TTC549 (cell line): ENCODE measurements around the gene GJD4.

Experiments
- FAIRE-seq: peaks from 2 replicates; lab custom pipeline; 2012; peaks lifted over from hg19 to GRCh38; lab: Jason Lieb, UNC

Gene GJD4

DNA sequence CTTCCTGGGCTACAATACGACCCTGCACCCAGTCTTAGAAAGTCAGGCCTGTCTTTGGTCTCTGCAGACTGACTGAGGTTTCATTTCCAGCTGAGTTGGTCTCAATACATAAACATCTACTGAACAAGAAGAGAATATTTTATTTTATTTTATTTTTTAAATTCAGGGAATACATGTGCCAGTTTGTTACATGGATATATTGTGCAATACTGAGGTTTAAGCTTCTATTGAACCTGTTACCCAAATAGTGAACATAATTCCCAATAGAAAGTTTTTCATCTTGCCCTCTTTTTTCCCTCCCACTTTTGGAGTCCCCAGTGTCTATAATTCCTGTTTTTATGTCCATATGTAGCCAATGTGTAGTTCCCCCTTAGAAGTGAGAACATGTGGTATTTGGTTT lies 26.3 kb downstream of the GJD4 start:
- no peak for FAIRE-seq

DNA sequence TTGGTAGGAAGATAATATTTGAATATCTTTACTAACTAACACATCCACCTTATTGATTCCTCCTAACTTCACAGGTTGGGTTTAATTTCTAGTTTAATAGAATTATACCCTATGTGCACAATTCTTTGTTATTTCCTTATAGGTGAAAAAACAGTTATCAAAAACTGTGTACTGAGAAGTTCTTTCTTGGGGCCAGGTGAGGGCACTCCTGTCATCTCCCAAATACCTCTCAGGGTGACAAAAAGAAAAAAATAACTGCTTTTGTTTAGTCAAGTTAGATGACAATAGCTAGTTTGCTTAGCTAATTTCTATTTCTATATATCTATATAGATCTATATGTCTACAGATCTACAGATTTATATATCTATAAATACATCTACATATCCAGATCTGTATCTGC lies 26.9 kb downstream of the GJD4 start:
- no peak for FAIRE-seq

DNA sequence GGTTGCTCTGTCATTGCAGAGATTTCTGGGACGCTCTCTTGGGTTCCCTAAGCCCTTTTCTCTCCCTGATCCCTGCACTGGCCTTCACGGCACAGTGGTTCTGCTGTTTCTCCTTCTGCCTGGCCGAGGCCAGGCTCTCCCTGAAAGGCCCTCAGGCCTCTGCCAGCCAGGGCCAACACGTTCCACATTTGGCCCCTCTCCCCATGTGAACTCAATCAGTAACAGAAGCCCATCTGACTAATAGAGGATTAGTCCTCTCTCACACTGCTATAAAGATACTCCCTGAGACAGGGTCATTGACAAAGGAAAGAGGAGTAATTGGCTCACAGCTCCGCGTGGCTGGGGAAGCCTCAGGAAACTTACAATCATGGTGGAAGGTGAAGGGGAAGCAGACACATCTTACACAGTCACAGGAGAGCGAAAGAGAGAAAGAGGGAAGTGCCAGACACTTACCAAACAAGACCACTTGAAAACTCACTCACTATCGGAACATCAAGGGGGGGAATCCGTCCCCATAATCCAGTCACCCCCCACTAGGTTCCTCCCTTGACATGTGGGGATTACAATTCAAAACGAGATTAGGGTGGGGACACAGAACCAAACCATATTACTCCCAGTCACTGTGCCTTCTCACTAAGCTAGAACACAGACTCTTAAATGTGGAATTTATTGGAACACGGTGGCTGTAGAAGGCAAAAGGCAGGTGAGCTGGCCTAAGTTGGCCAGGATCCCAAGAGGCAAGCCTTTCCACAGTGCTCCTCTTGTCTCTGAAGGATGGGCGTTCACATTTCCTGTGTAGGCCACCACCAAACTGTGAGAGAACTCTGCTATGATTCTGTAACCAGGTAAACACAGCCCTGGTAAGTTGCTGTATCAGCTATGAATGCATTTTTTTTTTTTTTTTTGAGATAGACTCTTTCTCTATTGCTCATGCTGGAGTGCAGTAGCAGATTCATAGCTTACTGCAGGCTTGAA lies 28.2 kb downstream of the GJD4 start:
- FAIRE-seq, result no peak

DNA sequence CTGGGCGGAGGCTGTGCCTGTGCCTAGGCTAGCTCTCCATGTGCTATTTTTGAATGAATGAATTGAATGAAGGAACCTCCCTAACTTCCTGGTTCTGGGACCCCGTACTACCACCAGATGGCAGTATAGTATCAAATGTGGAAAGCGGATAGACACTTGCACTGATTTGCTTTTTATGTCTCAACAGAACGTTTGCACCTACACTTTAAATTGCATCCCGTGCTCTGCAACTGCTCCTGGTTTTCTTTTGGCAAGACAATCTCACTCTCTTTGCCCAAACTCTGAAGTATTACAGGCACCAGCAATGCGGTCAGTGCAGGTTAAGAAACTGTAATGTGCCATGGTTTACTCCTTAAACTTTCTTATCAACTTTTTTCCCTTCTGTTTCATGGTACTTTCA lies 30.4 kb downstream of the GJD4 start:
- FAIRE-seq, result peak; percentile 93

DNA sequence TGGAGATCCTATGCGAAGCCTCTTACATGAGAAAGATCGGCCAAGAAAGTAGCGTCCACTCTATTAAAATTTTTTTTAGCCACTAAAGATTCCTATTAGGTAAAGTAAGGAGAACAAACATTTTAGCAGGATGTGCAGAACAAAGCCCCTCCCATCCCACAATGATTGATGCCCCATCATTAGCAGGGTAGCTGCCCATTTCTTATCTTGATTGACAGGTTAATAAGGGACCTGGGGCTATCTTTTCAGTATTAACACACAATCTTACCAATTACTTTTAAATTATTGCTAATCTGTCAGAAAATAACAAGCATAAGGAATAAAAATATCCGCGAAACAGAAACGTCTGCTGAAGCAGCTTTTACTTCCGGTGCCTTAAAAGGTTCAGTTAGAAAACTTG lies 31.8 kb downstream of the GJD4 start:
- no peak for FAIRE-seq

DNA sequence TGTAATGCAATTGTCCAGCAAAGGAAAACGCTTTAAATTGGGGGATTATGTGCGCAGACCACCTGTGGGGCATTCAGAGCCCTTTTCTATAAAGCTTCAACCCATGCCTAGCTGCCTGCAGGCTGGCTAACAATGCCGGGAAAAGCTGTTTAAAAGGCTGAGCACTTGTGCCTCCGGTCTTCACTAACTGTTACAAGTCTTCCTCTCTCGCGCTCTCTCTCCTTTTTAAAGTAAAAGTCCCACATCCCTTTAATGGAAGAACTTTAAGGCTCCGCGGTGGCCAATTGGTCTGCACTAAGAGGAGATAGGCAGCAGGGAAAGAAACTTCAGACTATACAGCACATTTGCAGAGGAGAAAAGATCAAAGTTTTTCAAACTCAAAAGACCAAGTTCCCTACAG lies 32.3 kb downstream of the GJD4 start:
- no peak for FAIRE-seq

DNA sequence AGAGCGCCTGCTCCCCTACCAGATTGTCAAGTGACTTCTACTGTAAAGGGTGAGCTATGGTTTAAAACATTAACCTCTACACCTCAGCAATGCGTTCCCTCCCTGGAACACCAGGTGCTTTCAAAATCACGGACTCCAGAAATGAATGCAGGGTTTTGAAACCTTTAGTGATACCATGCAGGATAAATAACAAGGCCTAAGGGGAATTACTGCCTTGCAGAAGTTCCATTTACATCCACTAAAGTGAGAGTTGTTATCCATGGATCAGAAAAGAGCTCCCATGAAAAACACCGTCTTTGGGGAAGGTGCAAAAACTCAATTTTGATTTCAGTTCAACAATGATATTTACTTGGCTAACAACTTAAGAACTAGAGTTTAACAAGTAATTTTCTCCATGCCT lies 33.0 kb downstream of the GJD4 start:
- no peak for FAIRE-seq

DNA sequence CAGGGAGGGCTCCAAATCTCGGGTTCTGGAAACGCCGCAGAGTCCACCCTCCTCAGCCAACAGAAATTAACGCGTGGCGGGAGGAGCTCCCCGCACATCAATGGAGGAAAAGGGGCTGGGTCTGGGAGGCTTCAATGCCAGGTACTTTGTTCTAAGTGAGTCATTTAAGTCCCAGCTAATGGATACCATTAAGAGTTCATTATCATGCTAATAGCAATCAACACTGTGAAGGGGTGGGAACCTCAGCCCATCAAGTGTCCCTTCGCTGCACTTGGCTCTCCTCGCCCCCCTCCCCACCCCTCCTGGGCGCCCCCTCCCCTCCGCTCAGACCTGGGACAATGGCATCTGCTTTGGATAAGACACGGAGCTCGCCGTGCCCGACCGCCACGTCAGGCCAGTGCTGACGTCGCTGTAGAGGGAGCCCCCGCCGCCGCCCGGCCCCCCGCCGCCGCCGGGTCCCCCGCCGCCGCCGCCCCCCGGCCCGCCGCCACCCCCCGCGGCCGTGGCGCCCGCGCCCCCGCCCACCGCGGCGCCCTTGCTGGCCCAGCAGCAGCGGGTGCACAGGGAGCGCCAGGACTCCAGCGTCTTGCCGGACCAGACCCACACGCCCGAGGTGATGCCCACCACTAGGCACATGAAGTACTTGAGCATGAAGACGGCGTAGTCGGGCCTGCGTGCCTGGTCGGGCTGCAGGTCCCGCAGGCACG lies 34.0 kb downstream of the GJD4 start:
- FAIRE-seq, result no peak

DNA sequence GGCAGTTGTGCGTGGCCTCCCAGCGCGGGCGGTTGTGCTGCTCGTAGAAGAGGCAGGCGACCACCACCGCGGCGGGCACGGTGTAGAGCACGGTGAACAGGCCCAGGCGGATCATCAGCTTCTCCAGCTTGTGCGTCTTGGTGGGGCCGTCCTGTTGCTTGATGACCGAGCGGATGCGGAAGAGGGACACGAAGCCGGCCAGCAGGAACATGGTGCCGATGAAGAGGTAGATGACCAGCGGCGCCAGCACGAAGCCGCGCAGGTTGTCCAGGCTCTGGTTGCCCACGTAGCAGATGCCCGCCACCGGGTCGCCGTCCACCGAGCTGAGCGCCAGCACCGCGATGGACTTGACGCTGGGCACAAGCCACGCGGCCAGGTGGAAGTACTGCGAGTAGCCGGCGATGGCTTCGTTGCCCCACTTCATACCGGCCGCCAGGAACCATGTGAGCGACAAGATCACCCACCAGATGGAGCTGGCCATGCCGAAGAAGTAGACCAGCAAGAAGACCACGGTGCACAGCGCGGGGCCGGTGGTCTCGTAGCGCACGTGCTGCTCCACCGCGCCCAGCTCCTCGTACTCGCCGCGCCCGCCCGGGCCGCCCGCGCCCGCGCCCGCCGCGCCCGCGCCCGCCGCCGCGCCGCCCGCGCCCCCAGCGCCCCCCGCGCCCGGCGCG lies 34.7 kb downstream of the GJD4 start:
- FAIRE-seq, result no peak

DNA sequence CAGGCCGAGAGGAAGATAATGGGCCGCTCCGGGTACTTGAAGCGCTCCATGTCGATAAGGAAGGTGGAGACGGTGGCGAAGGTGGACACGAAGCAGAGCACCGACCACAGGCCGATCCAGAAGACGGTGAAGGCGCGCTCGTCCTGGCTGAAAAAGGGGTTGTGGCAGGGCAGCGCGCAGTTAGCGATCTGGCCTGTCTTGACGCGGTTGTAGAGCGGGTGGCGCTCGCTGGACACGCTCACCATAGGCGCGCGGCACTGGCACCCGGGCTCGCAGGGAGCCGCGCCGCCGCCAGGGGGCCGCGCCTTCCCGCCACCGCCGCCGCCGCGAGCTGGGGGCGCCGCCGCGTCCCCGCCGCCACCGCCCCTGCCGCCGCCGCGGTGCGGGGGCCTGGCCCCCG lies 35.3 kb downstream of the GJD4 start:
- no peak for FAIRE-seq

DNA sequence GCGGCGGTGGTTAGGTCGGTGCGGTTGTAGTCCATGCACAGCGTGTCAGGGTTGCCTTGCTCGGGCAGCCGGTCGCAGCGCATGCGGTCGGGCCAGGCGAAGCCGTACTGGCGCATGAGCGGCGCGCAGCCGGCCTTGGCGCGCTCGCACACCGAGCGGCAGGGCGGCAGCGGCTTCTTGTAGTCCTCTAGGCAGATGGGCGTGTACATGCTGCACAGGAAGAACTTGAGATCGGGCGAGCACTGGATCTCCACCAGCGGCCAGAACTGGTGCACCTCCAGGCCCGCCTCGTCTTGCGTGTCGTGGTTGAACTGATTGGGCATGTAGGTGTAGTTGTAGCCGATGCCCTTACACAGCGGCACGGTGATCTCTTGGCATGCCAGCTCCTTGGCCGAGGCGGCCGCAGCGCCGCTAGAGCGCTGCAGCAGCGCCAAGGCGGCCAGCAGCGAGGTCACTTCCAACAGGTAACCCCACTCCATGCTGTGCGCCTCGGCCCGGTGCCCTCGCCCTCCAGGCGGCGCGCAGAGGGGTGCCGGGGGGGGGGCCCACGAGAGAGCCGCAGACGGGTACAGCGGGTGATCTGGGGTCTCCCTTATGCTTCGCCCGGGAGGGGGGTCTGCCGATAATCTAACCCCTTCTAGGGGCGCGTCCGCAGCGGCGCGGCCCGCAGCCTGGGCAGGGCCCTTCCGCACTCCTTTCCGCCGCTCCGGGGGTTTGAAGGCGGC lies 36.0 kb downstream of the GJD4 start:
- FAIRE-seq, result no peak

DNA sequence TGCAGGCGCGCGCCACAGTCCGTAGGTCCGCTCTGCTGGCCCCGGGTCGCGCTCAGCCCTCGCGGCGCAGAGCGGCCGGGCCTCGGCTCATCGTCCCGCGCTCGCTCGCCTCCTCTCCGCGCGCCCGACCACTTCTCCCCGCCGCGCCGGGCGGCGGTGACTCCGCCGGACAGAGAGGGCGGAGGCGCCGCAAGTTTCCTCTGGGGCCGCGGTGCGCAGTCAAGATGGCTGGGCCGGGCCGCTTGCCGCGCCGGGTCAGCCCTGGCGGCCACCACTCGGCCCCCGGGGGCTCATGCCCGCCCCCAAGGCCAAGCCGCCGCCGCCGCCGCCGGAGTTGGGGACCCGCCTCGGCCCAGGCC lies 36.5 kb downstream of the GJD4 start:
- FAIRE-seq, result no peak

DNA sequence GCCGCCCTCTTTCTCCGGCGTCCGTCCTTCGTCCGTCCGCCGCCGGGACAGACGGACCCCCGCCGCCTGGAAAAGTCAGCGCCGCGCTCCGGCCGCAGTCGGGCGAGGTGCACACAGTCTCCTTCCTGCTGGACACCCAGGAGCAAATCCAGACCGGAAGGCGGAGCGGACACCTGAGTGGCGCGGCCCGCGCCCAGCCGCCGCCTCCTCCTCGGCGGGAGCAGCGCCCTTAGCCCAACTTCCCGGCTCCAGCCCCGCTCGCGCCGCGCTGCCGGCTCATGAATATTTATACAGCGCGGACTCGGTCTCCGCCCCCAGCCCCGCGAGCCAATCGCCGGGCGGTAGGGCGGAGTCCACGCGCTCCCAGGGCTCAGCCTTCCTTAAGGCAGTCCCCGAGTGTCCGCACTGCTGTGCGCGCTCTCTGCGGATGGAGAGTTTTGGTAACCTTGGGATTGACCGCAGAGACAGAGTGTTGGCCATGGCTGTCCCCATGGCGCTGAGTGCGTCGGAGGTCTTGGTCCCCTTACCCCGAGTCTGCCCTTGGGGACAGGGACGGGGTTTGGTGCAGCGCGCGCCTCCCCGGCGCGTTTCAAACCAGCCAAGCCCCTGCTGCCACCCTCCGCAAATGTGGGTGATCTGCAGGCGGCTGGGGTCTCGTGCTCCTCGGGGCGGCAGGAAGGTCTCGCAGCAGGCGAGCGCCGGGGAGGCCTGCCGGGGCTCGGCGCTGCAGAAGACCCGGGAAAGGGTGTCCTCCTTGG lies 37.1 kb downstream of the GJD4 start, which contains the start of gene FZD8:
TSS of gene FZD8 (minus strand) at position 262 of the 758 bp plus-strand sequence. CDS start 867 bp downstream, outside the sequence.
- peak; percentile 46 for FAIRE-seq

DNA sequence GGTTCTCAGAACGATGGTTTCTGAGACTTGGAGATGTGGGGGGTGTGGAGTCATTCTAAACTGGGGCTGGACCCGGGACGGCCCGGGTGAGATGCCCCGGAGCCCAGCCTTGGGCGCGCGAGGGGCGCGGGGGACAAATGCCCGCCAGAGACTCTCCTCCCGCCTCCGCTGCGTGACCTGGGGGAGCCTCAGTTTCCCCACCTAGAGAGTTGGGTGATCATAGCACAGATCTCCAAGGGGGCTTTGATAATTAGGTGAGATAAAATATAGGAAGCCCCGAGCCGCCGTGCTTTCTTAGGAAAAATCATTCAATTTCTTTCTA lies 37.6 kb downstream of the GJD4 start:
- FAIRE-seq, result no peak

DNA sequence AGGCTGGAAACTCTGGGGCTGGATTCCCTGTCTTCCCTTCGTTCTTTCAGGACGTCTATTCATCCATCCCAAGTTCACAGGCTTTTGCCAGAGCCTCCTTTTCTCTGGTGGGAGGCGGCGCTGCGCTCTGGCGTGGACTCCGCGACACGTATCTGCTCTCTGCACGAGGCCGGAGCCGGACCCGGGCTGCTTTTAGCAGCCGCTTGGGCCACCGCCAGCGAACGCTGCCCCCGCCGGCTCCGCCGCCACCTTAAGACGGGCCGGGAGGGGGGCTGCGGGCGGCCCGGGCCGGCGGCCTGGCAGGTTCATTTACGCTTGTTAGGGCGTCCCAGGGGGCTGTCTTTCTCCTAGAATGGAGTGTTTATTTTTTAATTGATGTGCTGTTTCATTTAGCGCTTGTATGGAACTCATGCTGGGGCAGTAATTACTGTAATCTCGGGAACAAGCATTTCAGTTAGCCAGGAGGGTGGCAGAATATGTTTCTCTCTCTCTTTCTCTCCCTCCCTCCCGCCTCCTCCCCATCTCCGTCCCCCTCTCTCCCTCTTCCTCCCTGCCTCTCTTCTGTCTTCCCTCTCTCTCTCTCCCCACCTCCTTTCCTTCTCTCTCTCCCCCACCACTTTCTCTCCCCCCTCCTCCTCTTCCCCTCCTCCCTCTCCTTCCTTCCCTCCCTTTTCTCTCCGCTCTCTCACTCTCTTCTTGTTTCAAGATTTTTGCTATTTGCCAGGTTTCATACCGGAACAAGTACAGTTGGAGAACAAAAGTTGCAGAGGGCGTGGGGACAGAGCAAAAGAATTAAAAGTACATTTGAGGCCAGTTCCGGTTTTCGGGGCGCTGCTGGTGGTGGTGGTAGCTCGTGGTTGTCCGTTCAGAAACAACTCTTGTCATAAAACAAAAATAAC lies 38.3 kb downstream of the GJD4 start:
- FAIRE-seq, result no peak

DNA sequence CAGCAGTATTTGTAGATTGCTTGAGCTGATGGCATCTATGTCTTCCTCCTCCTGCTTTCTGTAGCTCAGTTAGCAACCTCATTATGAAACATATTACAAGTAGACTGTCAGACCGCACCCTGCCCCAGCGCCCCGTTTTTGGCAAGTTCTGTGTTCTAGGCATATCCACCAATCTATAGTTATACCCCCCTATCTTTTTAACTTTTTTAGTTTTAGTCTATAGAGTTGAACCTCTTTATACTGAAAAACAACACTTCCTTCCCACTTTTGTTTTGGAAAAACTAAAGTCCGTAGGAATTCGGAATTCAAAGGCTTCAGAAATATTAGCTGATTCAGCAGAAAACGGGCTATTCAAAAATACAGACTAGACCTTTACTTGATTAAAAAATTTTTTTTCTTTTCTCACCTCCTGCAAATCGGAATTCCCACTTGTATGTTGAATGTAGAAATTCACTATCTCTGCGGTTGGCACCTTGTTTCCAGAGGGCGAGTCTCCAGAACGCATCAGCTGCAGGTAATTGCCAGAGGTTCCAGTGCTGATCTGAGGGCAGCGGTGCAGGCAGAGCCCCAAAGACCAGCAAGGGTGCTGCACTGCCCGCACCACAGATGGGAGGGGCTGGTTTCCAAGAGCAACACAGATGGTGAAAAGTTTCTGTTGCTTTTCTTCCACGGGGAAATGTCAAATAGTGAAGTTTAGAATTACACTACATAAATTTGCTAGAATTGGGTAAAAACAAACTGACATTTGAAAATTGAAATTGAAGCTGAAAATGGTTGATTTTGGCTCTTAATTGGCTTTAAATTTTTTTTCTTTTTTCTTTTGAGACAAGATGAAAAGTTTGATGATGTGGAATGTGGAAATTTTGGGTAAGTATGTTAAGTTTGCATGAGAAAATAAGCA lies 39.2 kb downstream of the GJD4 start:
- FAIRE-seq, result no peak

DNA sequence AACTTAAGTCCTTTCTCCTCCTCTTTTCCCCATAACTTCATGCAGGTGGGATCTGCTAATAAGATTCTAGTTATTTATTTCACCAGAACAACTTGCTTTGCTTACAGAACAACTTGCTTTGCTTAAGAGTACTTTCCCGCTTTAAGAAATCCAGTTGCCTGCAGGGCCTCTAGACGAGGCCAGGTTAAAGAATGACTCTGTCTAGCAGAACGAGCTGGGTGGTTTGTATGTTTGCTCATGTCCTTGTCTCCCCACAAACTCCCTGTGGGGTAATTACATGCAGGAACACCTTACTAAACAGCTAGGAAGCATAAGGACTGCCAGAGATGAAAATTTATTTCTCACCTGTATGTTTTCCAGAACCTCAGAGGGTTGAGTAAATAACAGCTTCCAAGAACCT lies 45.8 kb downstream of the GJD4 start:
- FAIRE-seq, result no peak

DNA sequence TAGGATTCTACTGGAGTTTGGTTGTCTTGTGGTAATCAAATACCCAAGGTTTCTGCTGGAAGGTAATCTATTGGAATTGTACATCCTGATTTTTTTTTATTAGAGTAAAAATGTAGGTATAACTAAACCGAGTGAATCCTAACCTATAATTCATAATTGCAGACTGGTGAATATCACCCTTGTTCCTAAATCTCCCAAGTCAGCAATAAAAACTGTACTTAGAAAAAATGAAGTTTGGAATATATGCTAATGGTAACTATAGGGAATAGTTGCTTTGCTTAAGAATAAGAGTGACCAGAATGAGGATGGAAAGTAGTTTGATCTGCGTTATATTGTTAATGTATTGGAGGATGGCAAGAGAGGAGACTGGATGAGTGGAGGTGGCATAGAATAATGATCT lies 47.7 kb downstream of the GJD4 start:
- no peak for FAIRE-seq

DNA sequence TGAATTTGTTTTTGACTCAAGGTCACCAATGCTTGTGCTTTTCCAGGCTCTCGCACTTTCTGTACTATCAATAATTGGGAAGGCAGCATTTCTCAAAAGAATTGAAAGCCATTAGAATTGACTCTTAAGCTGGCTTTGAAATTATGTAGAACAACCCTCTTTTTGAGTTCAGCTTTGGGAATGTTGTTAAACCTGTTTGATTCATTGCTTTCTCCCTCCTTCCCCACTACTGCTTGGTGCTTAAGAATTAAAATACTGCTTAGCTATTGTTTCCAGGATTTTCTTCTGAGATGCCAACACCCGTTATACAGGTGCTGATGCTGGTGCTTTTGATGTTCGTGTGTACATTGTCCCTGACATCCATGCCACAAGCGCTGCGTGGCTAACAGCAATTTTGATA lies 52.5 kb downstream of the GJD4 start:
- FAIRE-seq, result no peak
